H1 (cell line): ENCODE results near the gene POGZ. TPM values are rescaled to one million over a fixed set of nuclear protein-coding genes. Genes with fewer than 3 reads are reported as not detected.

ENCODE experiments used
- CTCF ChIA-PET: fragments of 300-600 bp; sonication (Branson Sonifier 250); formaldehyde crosslinking; loops from one replicate; lab custom pipeline; 2021; ENCODE audit not compliant: partially characterized antibody; lab: Charles Lee
- POLR2A ChIA-PET: fragments of 300-600 bp; sonication (Branson Sonifier 250); formaldehyde crosslinking; loops from one replicate; lab custom pipeline; 2021; ENCODE audit warnings: inconsistent platforms; ENCODE audit not compliant: partially characterized antibody; lab: Charles Lee
- DNase-seq, 2 experiments: peaks; one replicate each; pipeline versions ENCODE4 v3.0.0 to v3.0.0-alpha.2; 2010 to 2022; ENCODE audit warnings: low spot score in 2 of 2, low read depth in 1 of 2, mixed read lengths in 1 of 2
- FAIRE-seq: peaks from 2 replicates; lab custom pipeline; 2011; peaks lifted over from hg19 to GRCh38; lab: Jason Lieb, UNC
- H2AFZ ChIP-seq: 2 replicates; pipeline ENCODE4 v1.8.1; 2012; ENCODE audit warnings: low read length, inconsistent platforms
- H2AK5ac ChIP-seq: 2 replicates; pipeline ENCODE4 v1.6.1; 2013; ENCODE audit warnings: low read depth, low read length
- H2BK120ac ChIP-seq: replicated peaks from 2 replicates; pipeline ENCODE3; 2013; ENCODE audit warnings: low read depth, low read length, inconsistent platforms
- H2BK12ac ChIP-seq: 2 replicates; pipeline ENCODE4 v1.6.1; 2013; ENCODE audit warnings: low read depth, low read length
- H2BK15ac ChIP-seq: 2 replicates; pipeline ENCODE4 v1.6.1; 2013; ENCODE audit warnings: low read length
- H2BK20ac ChIP-seq: 2 replicates; pipeline ENCODE4 v1.6.1; 2013; ENCODE audit warnings: low read length
- H2BK5ac ChIP-seq: 2 replicates; pipeline ENCODE4 v1.6.1; 2013; ENCODE audit warnings: low read depth, low read length
- H3K14ac ChIP-seq: 2 replicates; pipeline ENCODE4 v1.6.1; 2013; ENCODE audit warnings: inconsistent platforms; ENCODE audit not compliant: insufficient read length
- H3K18ac ChIP-seq: 2 replicates; pipeline ENCODE4 v1.6.1; 2013; ENCODE audit warnings: low read length; ENCODE audit errors: extremely low read depth
- H3K23ac ChIP-seq: 2 replicates; pipeline ENCODE4 v1.6.1; 2013; ENCODE audit warnings: inconsistent platforms; ENCODE audit not compliant: insufficient read length
- H3K23me2 ChIP-seq: 2 replicates; pipeline ENCODE4 v1.6.1; 2013; ENCODE audit warnings: low read depth, low read length
- H3K27ac ChIP-seq: 2 replicates; pipeline ENCODE4 v1.6.1; 2011; ENCODE audit warnings: low read depth, low read length, inconsistent platforms
- H3K27me3 ChIP-seq, 4 experiments: replicated peaks in 1 of 4; 1 replicate in 1 of 4; 2 replicates in 3 of 4; pipeline versions ENCODE4 v1.6.1 to v1.8.1; 2011 to 2013; ENCODE audit warnings: low read length in 3 of 4, mild to moderate bottlenecking in 3 of 4, inconsistent platforms in 2 of 4, mixed read lengths in 2 of 4, moderate library complexity in 1 of 4; ENCODE audit not compliant: control insufficient read depth in 3 of 4, insufficient read depth in 3 of 4; ENCODE audit errors: extremely low read depth in 1 of 4
- H3K36me3 ChIP-seq, 4 experiments: 2 replicates each; pipeline versions ENCODE4 v1.6.1 to v1.8.1; 2011 to 2013; ENCODE audit warnings: mild to moderate bottlenecking in 4 of 4, low read length in 3 of 4, moderate library complexity in 2 of 4, control low read depth in 1 of 4, inconsistent platforms in 1 of 4; ENCODE audit not compliant: insufficient read depth in 4 of 4, control insufficient read depth in 2 of 4
- H3K4ac ChIP-seq: replicated peaks from 2 replicates; pipeline ENCODE3; 2013; ENCODE audit warnings: low read length, low read depth, mixed read lengths, inconsistent platforms; ENCODE audit not compliant: insufficient read length
- H3K4me1 ChIP-seq, 4 experiments: replicated peaks in 1 of 4; 1 replicate in 1 of 4; 2 replicates in 3 of 4; pipeline versions ENCODE4 v1.6.1 to v1.8.1; 2011 to 2013; ENCODE audit warnings: low read length in 3 of 4, inconsistent platforms in 2 of 4, mixed read lengths in 1 of 4; ENCODE audit not compliant: insufficient read depth in 4 of 4, control insufficient read depth in 3 of 4
- H3K4me2 ChIP-seq, 2 experiments: 2 replicates each; pipeline versions ENCODE4 v1.6.1 to v1.8.1; 2011 to 2013; ENCODE audit warnings: low read depth in 2 of 2, low read length in 2 of 2, control low read depth in 1 of 2, inconsistent platforms in 1 of 2, mild to moderate bottlenecking in 1 of 2; ENCODE audit not compliant: insufficient read depth in 1 of 2
- H3K4me3 ChIP-seq, 4 experiments: fragments of 200-600, 300-600 bp in 1 of 4; sonication (generic), shearing (Covaris generic), sonication (Bioruptor Twin) in 1 of 4; 2 replicates each; pipeline versions ENCODE4 v1.5.1 to v1.8.1; 2011 to 2016; ENCODE audit warnings: low read length in 4 of 4, low read depth in 3 of 4, control low read depth in 2 of 4, inconsistent platforms in 2 of 4, mild to moderate bottlenecking in 2 of 4, mixed read lengths in 1 of 4, moderate library complexity in 1 of 4; ENCODE audit not compliant: insufficient read depth in 2 of 4; ENCODE audit errors: extremely low read depth in 1 of 4
- H3K56ac ChIP-seq: replicated peaks from 2 replicates; pipeline ENCODE3; 2013; ENCODE audit warnings: low read depth, mild to moderate bottlenecking, mixed read lengths, low read length, inconsistent platforms; ENCODE audit not compliant: insufficient read length
- H3K79me1 ChIP-seq: 2 replicates; pipeline ENCODE4 v1.6.1; 2013; ENCODE audit warnings: low read depth, low read length, control low read depth
- H3K79me2 ChIP-seq, 2 experiments: 2 replicates each; pipeline versions ENCODE4 v1.6.1 to v1.8.1; 2012 to 2013; ENCODE audit warnings: low read length in 2 of 2, mild to moderate bottlenecking in 2 of 2, inconsistent platforms in 1 of 2; ENCODE audit not compliant: insufficient read depth in 2 of 2, control insufficient read depth in 1 of 2
- H3K9ac ChIP-seq, 4 experiments: replicated peaks in 1 of 4; 1 replicate in 1 of 4; 2 replicates in 3 of 4; pipeline versions ENCODE4 v1.6.1 to v1.8.1; 2011 to 2013; ENCODE audit warnings: low read depth in 3 of 4, low read length in 3 of 4, control low read depth in 2 of 4, mild to moderate bottlenecking in 2 of 4, moderate library complexity in 2 of 4, inconsistent platforms in 1 of 4; ENCODE audit errors: extremely low read depth in 1 of 4
- H3K9me3 ChIP-seq, 2 experiments: 2 replicates each; pipeline versions ENCODE4 v1.6.1 to v1.8.1; 2012 to 2013; ENCODE audit warnings: mild to moderate bottlenecking in 2 of 2, moderate library complexity in 2 of 2, control low read depth in 1 of 2, inconsistent platforms in 1 of 2, low read depth in 1 of 2, low read length in 1 of 2, mixed read lengths in 1 of 2; ENCODE audit not compliant: insufficient read depth in 2 of 2
- H4K20me1 ChIP-seq, 2 experiments: replicated peaks in 1 of 2; 2 replicates each; pipeline versions ENCODE3 to v1.8.1; 2011 to 2013; ENCODE audit warnings: inconsistent platforms in 2 of 2, low read length in 2 of 2, mild to moderate bottlenecking in 1 of 2; ENCODE audit not compliant: insufficient read depth in 2 of 2, control insufficient read depth in 1 of 2
- H4K5ac ChIP-seq: 2 replicates; pipeline ENCODE4 v1.6.1; 2013; ENCODE audit warnings: low read length, low read depth, mixed read lengths, inconsistent platforms; ENCODE audit not compliant: insufficient read length
- H4K8ac ChIP-seq: 2 replicates; pipeline ENCODE4 v1.8.0; 2013; ENCODE audit warnings: mild to moderate bottlenecking, moderate library complexity, low read length, inconsistent platforms; ENCODE audit not compliant: insufficient read depth; ENCODE audit errors: extremely low read depth
- H4K91ac ChIP-seq: replicated peaks from 2 replicates; pipeline ENCODE3; 2013; ENCODE audit warnings: low read length, mixed read lengths, inconsistent platforms; ENCODE audit not compliant: insufficient read length
- HDAC2 ChIP-seq, 2 experiments: fragments of 300-600 bp in 1 of 2; sonication (generic) in 1 of 2; IDR thresholded peaks; 2 replicates each; pipeline ENCODE4 v1.6.1; 2011 to 2012; ENCODE audit warnings: low read depth in 2 of 2, low read length in 2 of 2, mild to moderate bottlenecking in 2 of 2, moderate library complexity in 2 of 2, borderline replicate concordance in 1 of 2, inconsistent platforms in 1 of 2
- POLR2A ChIP-seq, 2 experiments: IDR thresholded peaks; 1 replicate in 1 of 2; 2 replicates in 1 of 2; pipeline ENCODE4 v1.6.1; 2011; ENCODE audit warnings: low read depth in 2 of 2, low read length in 2 of 2, mild to moderate bottlenecking in 2 of 2; ENCODE audit errors: control extremely low read depth in 1 of 2
- TEAD4 ChIP-seq: IDR thresholded peaks from 2 replicates; pipeline ENCODE4 v1.6.1; 2012; ENCODE audit warnings: low read depth, low read length, inconsistent platforms, mixed read lengths
- WGBS, 2 experiments: shearing (Covaris generic) in 1 of 2; methylation state at CpG; one replicate each; pipeline versions ENCODE4 v1.1.6 to v1.1.7; 2013 to 2015; ENCODE audit warnings: low lambda C conversion rate in 2 of 2, mixed read lengths in 2 of 2, inconsistent platforms in 1 of 2, low coverage in 1 of 2, missing lambda C conversion rate in 1 of 2; ENCODE audit not compliant: insufficient replicate concordance in 2 of 2, insufficient coverage in 1 of 2, insufficient read length in 1 of 2; ENCODE audit errors: extremely low coverage in 1 of 2, missing lambda C conversion rate in 1 of 2; 5-methylcytosine and 5-hydroxymethylcytosine counted together
- polyA plus RNA-seq, 7 experiments: library from polyadenylated mRNA; depleted of rRNA in 3 of 7; stranded (reverse) in 5 of 7; unstranded in 2 of 7; fragments of >200 nt in 5 of 7; fragments of 200-250 nt in 2 of 7; gene quantifications; 1 replicate in 5 of 7; 2 replicates in 1 of 7; 4 replicates in 1 of 7; pipeline versions ENCODE4 v1.2.1 to v1.2.3, GENCODE V29; 2011 to 2013; ENCODE audit warnings: missing spikeins in 2 of 7, mixed read lengths in 2 of 7
- total RNA-seq: library from RNA; stranded (reverse); fragmentation: NEBNext Ultra II Directional; extraction: Animal tissue kit (Norgen Biotek cat#: 25700); gene quantifications from 2 replicates; pipeline ENCODE4 v1.2.1, GENCODE V29; 2021

POGZ gene
- total and polyA plus RNA-seq, 2 of the 8 experiments (the other 6 are each of a cell fraction or from before 2014, with no cell fraction given): 66.4 to 105 TPM

DNA sequence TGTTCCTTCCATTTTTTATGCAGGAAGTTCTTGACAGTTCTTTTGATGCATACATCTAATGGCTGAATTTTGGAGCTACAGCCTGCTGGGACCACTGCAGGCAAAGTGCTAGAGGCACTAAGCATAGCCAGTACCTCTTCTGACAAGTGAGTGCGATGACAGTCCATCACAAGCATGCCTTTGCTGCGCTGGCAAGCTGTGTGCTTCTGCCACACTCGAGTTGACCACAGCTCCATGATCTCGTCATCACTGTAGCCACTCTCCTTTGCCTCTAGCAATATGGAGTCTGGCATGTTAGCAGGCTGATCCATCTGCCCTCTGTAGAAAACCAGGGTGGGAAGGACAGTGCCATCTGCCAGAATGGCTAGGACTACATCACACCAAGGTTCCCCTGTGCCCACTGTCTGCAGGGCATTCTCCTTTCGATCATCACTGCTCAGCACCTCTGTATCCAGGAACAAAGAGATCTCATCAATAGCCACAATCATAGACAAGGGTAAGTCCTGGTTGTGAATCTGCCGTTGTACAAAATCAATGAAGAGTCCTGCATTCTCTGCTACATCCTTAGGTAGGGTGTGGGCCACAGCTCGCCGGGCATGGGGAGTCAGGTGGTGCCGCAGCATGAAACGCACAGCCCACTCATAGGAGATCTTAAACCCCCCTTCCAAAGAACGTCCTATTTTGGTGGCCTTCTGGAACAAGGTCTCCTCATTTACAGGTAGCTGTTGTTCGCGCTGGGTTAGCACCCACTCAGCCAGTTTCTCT is 53.9 kb downstream of the POGZ start:
- H3K18ac ChIP-seq: no peak overlapping the region
- WGBS, 2 experiments: 91% methylated on average over 13 of the region's 13 CpGs; no CpG with 5 or more reads in 1 of the 2 experiments
- H3K4me2 ChIP-seq: no peak overlapping the region
- no peak overlapping the region for H3K4me3 ChIP-seq
- no peak overlapping the region for H2BK15ac ChIP-seq
- peaks cover 6 to 7% of the 10 kb centered on the region in 2 experiments; a peak in 3 of 4 replicates for H3K79me2 ChIP-seq
- H3K14ac ChIP-seq: no peak overlapping the region
- no peak for FAIRE-seq
- ChIA-PET POLR2A (interaction anchor here (0.6 to 1.4 kb wide), 5 partner anchors 9 to 65 kb away, joined by 3 to 4 read pairs (median 4); partner anchors contain the start of gene SELENBP1), CTCF (interaction anchor here (0.6 to 2.4 kb wide), 6 partner anchors 12 to 113 kb away, joined by 3 to 10 read pairs (median 4); no protein-coding TSS in a partner anchor)
- H3K23me2 ChIP-seq: no peaks in the 10 kb centered on the region
- H3K27ac ChIP-seq: no peak overlapping the region
- DNase-seq: no peak
- no peak overlapping the region for H2BK20ac ChIP-seq
- H3K9ac ChIP-seq: no peak overlapping the region
- H4K91ac ChIP-seq: no peak overlapping the region
- no peak overlapping the region for H2BK120ac ChIP-seq
- H2BK5ac ChIP-seq: no peak overlapping the region
- no peak overlapping the region for H3K4ac ChIP-seq
- H3K9me3 ChIP-seq: no peaks in the 10 kb centered on the region
- peaks cover 7 to 15% of the 10 kb centered on the region in 2 experiments for H4K20me1 ChIP-seq
- H3K36me3 ChIP-seq: peaks cover 41 to 82% (median 72%) of the 10 kb centered on the region in 4 experiments
- H3K79me1 ChIP-seq: peaks cover 6% of the 10 kb centered on the region; the same call in 1 of the 2 replicates
- no peak overlapping the region for H2AFZ ChIP-seq
- H3K27me3 ChIP-seq: no peaks in the 10 kb centered on the region
- H3K4me1 ChIP-seq: peaks cover 0 to 4% (median under 1%) of the 10 kb centered on the region in 4 experiments; a peak in 3 of 7 replicates
- no peak overlapping the region for H4K8ac ChIP-seq
- no peak overlapping the region for H3K23ac ChIP-seq
- no peak overlapping the region for H4K5ac ChIP-seq
- no peak overlapping the region for H2BK12ac ChIP-seq
- H2AK5ac ChIP-seq: no peak overlapping the region
- no peak overlapping the region for H3K56ac ChIP-seq
- TF ChIP-seq POLR2A (IDR thresholded peaks at IDR 0.05; ENCODE audit: control extremely low read depth in 1 of 2, low read depth in 2 of 2, low read length in 2 of 2): no peak
- no peak for TF ChIP-seq TEAD4
- TF ChIP-seq HDAC2 (IDR thresholded peaks at IDR 0.05; ENCODE audit: borderline replicate concordance in 1 of 2, low read depth in 2 of 2, low read length in 2 of 2): no peak
